Urinary bladder (tissue), 4 donors: ENCODE data around the gene DQX1. TPM values are rescaled to one million over a fixed set of nuclear protein-coding genes. Genes with fewer than 3 reads are reported as not detected.
A peak's percentile ranks its signal among the peaks of the same experiment; 100 is the strongest.

Experiments used
- DNase-seq: peaks from one replicate; pipeline ENCODE4 v3.0.0-alpha.2; 2015; ENCODE audit errors: extremely low spot score
- H3K27ac ChIP-seq: one replicate; pipeline ENCODE4 v1.5.1; 2013; ENCODE audit warnings: low read depth, mild to moderate bottlenecking, moderate library complexity
- H3K36me3 ChIP-seq: one replicate; pipeline ENCODE4 v1.6.1; 2013; ENCODE audit warnings: mild to moderate bottlenecking, moderate library complexity; ENCODE audit not compliant: insufficient read depth
- H3K4me1 ChIP-seq: one replicate; pipeline ENCODE4 v1.6.1; 2013; ENCODE audit warnings: mild to moderate bottlenecking, moderate library complexity; ENCODE audit not compliant: insufficient read depth
- H3K4me3 ChIP-seq: one replicate; pipeline ENCODE4 v1.5.1; 2013; ENCODE audit warnings: low read depth, low read length
- WGBS: extraction: QIAGEN DNeasy Blood & Tissue Kit; methylation state at CpG from one replicate; pipeline ENCODE4 v1.1.7; 2013; 5-methylcytosine and 5-hydroxymethylcytosine counted together
- polyA plus RNA-seq: library from polyadenylated mRNA; stranded (reverse); fragments of 200-250 nt; gene quantifications from one replicate; pipeline ENCODE4 v1.2.3, GENCODE V29; 2013
- total RNA-seq: library from RNA; depleted of rRNA; stranded (reverse); fragments of >200 nt; gene quantifications from one replicate; pipeline ENCODE4 v1.2.3, GENCODE V29; 2014
- donor health status: healthy with polysubstance abuse.
- donor health status: healthy.

Gene DQX1
- total and polyA plus RNA-seq, 2 donors = 0.27 to 0.37 TPM

DNA sequence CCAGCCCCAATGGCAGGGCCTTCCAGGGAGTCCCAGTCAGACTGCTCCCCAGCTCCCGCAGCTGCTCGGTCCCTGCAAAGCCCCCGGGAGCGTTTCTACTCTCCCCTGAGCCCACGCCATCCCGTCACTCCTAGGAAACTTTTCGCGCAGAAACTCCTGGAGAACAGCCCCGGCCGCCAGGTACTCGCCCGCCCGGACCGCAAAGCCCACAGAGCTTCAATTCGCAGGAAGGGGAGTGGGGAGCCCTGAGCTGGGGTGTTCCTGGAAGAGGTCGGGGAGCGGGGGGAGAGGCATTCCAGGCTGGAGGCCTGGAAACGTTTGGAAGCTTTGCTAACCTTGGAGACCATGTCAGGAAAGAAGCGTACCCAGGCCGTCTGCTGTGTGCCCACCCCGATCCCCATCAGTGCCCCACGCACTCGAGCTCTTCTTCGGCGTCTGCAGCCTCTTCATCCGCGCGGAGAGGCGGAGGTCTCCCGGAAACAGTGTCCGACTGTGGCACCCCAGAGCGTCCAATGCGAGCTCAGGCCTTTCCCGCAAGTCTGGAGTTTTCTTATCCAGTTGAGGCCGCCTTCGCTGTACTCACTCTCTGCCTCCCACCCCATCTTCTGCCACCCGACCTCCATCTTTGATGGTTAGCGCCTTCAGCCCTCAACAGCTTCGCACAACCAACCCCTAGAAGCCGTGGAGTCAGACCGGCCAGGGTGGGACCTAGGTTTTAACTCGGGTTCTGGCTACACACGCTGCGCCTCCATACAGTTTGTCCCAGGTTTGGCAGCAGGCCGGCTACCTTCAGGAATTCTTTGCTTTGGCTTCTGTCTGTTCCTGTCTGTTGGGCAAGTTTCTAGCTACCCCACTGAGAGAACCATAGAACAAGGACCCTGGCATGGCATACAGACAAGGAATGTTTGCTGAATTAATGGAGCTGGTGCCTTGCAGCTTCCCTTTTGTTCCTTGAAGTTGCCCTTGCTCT is 22.2 kb downstream of the DQX1 start:
- Histone ChIP-seq H3K4me3 (peak overlapping the region; percentile 48), H3K27ac (no peak overlapping the region), H3K36me3 (no peaks in the 10 kb centered on the region), H3K4me1 (no peaks in the 10 kb centered on the region)
- no peak for DNase-seq
- 43% methylated on average over 45 of the region's 45 CpGs for WGBS

DNA sequence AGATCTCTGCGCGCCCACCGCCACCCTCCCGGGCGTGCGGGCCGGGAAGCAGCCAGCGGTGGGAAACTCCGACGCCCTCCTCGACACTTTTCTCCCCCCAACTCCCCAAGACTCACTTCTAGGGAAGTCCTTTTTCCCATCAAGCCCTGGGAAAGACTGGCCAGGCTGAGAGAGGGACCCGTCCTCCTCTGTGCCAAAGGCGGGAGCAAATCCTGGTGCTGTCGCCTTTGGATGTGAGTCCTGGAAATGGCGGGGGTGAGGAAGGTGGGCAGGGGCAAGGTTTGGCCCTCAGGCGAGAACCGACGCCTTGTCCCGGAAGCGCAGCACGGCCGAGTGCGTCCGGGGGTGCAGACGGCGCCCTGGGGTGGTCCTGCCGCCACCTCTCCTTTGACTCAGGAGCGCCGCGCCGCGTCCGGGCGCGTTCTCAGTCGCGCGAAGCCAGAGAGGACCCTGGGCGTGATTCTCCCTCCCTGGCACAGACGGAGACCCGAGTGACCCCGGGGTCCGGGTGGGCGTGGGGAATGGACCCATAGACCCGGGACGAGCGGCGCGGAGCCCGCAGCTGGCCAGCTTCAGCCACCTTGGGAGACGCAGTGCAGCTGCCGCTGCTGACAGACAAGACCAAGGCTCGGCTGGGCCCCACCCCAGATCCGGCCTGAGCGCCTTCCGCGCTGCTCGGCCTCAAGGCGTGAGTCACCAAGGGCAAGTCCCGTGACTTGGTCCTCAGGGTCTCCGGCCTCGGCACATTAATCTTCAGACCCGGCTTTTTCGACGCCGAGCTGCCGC is 23.1 kb downstream of the DQX1 start:
- DNase-seq = no peak
- no peaks in the 10 kb centered on the region for H3K36me3 ChIP-seq
- 3% methylated on average over 67 of the region's 67 CpGs for WGBS
- H3K4me3 ChIP-seq = peak overlapping the region; percentile 48
- no peaks in the 10 kb centered on the region for H3K4me1 ChIP-seq
- H3K27ac ChIP-seq = no peak overlapping the region

DNA sequence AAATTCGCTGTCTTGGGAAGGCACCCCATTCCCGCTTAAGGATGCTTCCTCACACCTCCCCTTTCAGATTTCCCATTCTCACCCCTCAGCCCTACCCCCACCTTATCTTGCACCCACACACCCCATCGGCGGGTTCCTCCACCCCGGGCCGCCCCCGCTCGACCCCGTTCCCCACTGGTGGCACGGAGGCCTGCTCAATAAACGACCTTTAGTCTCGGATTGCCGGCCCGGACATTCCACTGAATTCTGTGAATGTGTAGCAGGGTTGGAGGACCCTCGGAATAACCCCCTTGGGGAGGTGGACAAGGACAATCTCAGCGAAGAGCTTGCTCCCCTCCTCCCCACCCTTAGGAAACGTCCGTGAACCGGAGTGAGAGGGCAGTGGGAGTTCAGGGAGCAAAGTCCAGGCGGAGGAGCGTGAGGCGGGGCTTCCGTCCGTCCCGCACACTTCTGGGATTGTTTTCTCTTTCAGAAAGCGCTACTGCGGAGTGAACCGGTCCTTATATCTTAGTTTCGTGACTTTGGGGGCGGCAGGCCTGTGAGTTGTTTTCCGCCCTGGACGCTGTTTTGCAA is 23.8 kb downstream of the DQX1 start:
- no peaks in the 10 kb centered on the region for H3K36me3 ChIP-seq
- no peak overlapping the region for H3K27ac ChIP-seq
- no peaks in the 10 kb centered on the region for H3K4me1 ChIP-seq
- WGBS = 29% methylated on average over 32 of the region's 32 CpGs
- peak overlapping the region; percentile 48 for H3K4me3 ChIP-seq
- no peak for DNase-seq

DNA sequence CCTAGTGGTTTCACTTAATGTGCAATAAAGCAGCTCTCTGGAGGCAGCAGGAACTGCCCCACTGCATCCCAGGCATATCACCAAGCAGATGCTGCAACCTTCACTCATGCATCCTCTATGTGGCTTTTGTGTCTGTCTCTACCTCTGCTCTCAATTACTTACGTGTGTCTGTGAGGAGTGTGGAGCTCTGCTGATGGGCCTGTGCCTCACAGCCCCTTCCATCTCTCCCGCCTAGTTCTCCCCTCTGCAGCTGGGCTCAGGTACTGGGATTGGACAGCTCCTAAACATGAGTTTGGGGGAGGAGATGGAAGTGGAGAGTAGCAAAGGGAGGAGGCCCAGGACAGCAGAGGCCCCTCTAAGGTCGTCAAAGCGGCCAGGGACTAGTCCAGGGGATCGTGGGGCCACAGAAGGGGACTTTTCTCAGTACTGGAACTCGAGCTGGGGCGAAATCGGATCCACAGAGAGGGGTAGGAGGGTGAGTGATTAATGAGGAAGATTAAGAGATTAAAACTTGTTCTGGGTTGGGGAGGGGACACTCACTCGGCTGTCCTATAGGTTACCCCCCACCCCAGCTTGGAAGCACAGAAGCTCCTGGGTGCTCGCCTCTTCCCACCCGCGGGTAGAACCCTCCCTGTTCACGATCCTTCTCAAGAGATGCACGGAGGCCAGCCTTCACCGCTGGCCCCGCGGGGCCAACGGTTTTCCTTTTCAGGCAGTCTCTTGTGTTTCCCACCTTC is 24.5 kb downstream of the DQX1 start:
- WGBS = 81% methylated on average over 18 of the region's 18 CpGs
- no peaks in the 10 kb centered on the region for H3K4me1 ChIP-seq

DNA sequence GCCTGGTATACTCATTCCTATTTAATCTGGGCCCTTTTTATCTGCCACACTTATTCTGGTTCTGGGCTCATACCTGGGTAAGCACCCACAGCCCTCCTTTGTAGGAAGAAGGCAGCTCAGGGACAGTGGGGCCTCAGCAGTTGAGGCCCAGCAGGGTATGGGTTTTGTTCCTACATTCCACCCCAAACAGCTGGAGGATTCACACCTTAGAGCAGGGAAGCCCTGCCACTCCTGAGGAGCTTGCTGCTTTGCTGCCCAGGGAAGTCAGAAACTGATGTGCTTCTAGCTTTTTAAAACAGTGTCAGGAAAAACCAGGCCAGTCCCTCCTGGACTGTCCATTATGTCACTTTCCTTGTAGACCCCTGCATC is 25.5 kb downstream of the DQX1 start:
- Histone ChIP-seq H3K36me3 (no peaks in the 10 kb centered on the region), H3K4me1 (no peaks in the 10 kb centered on the region), H3K4me3 (no peak overlapping the region), H3K27ac (no peak overlapping the region)
- no peak for DNase-seq

More for the DNA sequence above, 24.5 kb downstream of the DQX1 start:
- Histone ChIP-seq H3K27ac (no peak overlapping the region), H3K4me3 (no peak overlapping the region), H3K36me3 (no peaks in the 10 kb centered on the region)
- DNase-seq = no peak

DNA sequence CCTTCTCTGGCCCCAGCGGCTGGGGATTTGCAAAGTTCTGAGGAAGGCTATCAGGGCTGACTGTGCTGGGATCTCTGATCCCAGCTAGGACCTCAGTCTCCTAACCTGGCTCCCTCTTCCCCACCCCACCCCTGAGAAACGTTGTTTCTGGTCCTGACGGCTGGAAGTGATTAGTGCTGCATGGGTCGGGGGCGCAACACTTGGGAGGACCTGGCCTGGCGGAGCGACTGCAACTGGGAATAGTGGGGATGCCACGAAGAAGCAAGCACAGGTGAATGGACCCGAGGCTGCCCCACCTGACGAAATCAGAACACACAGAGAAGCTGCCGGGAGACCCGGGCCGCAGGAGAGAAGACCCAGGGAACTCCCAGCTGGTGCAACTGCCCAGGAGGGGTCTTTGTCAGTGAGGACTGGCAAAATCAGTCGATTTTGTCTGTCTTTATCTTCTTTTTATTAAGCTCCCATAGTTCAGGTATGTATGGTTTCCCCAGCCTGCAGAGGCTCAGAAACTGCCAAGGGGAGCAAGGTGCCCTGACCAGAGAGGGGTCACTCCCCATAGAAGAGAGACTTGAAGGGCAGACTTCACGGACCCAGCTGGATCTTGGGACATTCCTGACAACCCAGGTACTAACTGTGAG is 26.0 kb downstream of the DQX1 start:
- WGBS = 47% methylated on average over 15 of the region's 15 CpGs
- Histone ChIP-seq H3K27ac (no peak overlapping the region), H3K36me3 (no peaks in the 10 kb centered on the region), H3K4me3 (no peak overlapping the region), H3K4me1 (no peaks in the 10 kb centered on the region)
- no peak for DNase-seq

DNA sequence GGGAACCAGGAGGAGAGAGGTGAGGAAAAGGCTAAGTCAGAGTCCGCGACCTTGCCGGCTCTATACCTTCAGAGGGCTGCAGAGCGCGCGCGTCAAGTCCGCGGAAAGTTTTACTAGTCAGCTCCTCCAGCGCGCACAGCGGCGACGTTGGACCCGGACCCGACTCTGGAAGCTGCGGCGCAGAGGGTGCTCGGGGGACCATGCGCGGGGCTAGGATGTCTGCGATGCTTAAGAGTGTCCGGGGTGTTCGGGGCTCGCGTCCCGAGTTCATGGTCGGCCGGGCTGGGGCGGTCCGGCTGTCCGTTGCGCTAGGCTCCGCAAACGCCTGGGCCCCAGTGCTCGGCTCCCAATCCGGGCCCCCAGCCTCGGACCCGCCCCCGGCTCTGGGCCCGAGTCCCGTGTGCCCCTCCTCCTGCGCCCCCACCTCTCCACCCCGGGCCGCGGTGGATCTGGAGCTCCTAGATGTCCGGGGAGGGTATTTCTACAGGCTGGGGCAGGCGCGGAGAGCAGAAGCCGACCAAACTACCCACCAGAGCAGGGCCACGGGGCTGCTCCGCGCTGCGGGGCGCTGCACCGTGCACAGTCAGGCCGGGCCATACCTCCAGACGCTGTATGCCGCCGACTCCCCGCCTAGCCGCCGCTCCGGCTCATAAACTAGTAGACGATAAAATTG is 26.6 kb downstream of the DQX1 start, which contains the start of gene LBX2:
Gene LBX2, minus strand, starts transcription at position 337 of the 673 bp plus-strand sequence. Its CDS starts 66 bp downstream, at position 271.
- 2% methylated on average over 65 of the region's 65 CpGs for WGBS
- H3K4me1 ChIP-seq = no peaks in the 10 kb centered on the region
- no peak within 1 kb of the TSS for H3K27ac ChIP-seq
- no peak within 1 kb of the TSS for H3K4me3 ChIP-seq
- DNase-seq = no peak
- H3K36me3 ChIP-seq = no peaks in the 10 kb centered on the region

DNA sequence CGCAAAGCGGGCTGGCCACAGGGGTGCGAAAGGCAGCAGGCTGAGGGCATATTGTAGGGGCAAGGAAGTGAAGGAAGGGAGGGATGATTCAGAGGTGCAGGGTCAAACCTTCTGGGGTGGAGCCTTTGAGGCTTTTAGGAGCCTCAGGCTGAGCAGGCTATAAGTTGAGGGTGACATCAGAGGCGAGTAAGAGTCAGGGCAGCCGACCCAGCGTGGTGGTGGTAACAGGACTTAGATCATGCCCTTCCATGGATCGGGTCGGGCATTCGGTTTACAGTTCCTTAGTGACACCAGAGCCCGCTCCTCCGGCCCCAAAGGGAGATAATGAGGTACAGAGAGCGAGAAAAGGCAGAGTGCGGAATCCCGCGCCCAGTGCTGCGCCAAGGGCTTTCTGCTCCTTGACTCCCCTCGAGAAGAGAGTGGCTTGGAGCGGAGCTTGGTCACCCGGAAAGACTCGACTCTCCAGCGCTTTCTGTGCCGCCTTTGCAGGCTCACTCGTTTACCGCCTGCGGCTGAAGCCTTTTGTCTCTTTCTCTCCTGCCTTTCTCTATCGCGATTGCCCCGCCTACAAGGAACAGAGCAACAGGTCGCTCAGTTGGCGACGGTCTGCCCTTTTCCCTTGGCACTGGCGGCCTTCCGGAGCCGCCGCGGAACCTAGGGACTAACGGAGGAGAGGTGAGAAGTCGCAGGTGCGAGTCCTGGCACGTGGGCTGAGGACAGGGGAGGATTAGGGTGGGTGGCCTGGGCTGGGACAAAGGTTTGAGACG is 27.3 kb downstream of the DQX1 start:
- DNase-seq = no peak
- no peaks in the 10 kb centered on the region for H3K36me3 ChIP-seq
- H3K4me3 ChIP-seq = peak overlapping the region; percentile 1
- no peak overlapping the region for H3K27ac ChIP-seq
- H3K4me1 ChIP-seq = no peaks in the 10 kb centered on the region
- 1% methylated on average over 41 of the region's 41 CpGs for WGBS

DNA sequence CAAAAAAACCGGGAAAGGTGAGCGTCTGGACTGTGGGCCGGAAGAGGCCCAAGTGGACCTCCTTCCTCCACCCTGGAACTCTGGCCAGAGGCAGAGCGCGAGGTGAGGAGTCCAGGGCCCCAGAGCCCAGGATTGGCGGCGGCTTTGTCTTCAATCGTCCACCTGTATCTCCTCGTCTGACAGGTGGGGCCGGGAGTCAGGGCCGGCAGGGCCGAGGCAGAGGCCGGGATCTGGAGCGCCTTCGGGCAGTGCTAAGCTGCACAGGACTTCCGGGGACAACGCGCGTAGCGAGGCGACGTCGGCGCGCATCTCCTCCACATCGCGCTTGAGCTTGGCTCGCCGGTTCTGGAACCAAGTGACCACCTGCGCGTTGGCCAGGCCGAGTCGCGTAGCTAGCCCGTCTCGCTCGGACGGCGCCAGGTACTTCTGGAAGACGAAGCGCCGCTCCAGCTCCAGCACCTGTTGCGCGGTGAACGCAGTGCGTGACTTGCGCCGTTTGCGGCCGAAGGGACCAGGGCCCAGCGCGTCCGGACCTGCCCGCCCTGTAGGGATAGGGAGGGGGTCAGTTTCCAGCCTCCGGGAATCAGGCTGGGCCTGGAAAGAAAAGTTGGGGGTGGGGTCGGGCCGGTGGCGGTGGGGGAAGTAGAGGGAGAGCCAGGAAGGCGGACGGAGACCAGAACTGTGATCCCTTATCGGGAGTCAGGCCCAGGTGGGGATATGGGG is 28.1 kb downstream of the DQX1 start:
- no peaks in the 10 kb centered on the region for H3K36me3 ChIP-seq
- DNase-seq = no peak
- 3% methylated on average over 61 of the region's 61 CpGs for WGBS
- no peak overlapping the region for H3K27ac ChIP-seq
- no peaks in the 10 kb centered on the region for H3K4me1 ChIP-seq
- H3K4me3 ChIP-seq = peak overlapping the region; percentile 17

DNA sequence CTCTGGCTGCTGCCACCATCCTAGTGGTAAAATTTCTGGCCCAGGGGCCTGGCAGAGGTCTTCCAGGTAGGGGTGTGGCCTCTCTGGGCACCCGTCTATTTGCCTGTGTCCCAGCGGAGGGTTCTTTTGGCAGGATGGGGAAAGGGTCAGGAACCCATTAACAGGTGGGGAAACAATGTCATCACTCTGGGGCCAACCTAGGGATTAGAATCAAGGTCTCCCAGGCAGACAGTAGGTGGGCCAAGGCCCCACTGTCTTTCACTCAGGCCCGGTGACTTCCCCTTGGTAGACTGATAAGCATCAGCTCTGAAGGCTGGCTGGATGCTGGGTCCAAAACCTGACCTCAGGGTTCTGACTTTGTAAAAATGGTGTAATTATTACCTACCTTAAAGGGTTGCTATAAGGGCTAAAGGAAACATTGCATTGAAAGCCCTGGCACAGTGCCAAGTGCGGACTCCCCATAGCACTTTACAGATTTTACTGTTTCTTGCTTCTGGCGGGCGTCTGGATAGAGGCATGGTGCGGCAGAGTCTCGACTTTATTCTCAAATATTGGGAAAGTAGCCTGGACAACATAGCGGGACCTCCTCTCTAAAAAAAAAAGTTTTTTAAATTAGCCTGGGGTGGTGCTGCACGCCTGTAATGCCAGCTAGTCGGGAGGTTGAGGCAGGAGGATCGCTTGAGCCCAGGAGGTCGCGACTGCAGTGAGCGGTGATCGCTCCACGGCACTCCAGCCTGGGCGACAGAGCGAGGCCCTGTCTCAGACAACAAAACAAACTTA is 28.8 kb downstream of the DQX1 start:
- H3K4me3 ChIP-seq = no peak overlapping the region
- 34% methylated on average over 19 of the region's 19 CpGs for WGBS
- H3K4me1 ChIP-seq = no peaks in the 10 kb centered on the region
- no peak overlapping the region for H3K27ac ChIP-seq
- H3K36me3 ChIP-seq = peaks cover 2% of the 10 kb centered on the region
- DNase-seq = no peak

DNA sequence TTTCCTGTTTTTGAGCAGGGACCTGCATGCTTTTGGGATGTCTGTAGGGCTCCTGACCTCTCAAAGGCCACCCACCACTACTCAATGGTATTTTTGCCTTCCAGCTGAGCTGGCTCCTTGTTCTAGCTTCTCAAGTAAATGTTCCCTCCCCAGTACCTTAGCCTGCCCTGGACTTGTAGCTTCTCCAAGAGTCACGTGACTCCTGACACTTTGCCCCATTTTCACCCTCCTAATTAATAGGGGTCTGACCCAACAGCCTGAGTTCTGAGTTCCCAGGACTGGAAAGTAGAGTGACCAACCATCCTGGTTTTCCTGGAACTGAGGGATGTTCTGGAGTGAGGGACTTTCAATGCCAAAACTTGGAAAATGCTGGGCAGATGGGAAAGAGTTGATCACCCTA is 30.6 kb downstream of the DQX1 start:
- WGBS = 88% methylated on average over 1 of the region's 1 CpG
- no peak for DNase-seq
- no peak overlapping the region for H3K4me3 ChIP-seq
- H3K36me3 ChIP-seq = peaks cover 13% of the 10 kb centered on the region
- H3K4me1 ChIP-seq = no peaks in the 10 kb centered on the region
- no peak overlapping the region for H3K27ac ChIP-seq
